Left lung (tissue), 10 donors: ENCODE measurements around the gene SPECC1L. TPM values are rescaled to one million over a fixed set of nuclear protein-coding genes. Genes with fewer than 3 reads are reported as not detected.
A peak's percentile ranks its signal among the peaks of the same experiment; 100 is the strongest.

ENCODE experiments used
- ATAC-seq: fragments of 200-7000 bp; cut with Tn5 transposase; one replicate; pipeline ENCODE4 v1.9.1; 2020; ENCODE audit warnings: moderate library complexity
- DNase-seq, 4 donors: peaks; one replicate each; pipeline ENCODE4 v3.0.0-alpha.2; 2013 to 2020
- H3K27ac ChIP-seq, 2 donors: fragments of 200-600 bp; sonication (generic) in 1 of 2; one replicate each; pipeline versions ENCODE4 v1.5.0 to v1.8.0; 2020 to 2021
- H3K27me3 ChIP-seq, 2 donors: fragments of 200-600 bp; sonication (generic) in 1 of 2; one replicate each; pipeline versions ENCODE4 v1.5.0 to v1.8.0; 2020 to 2021
- H3K36me3 ChIP-seq, 2 donors: fragments of 200-600 bp; sonication (generic) in 1 of 2; one replicate each; pipeline versions ENCODE4 v1.5.0 to v1.8.0; 2020 to 2021
- H3K4me1 ChIP-seq, 2 donors: fragments of 200-600 bp; one replicate each; pipeline ENCODE4 v1.8.0; 2021
- H3K4me3 ChIP-seq, 2 donors: fragments of 200-600 bp; sonication (generic) in 1 of 2; one replicate each; pipeline versions ENCODE4 v1.5.0 to v1.8.0; 2020 to 2021; ENCODE audit warnings: mild to moderate bottlenecking in 1 of 2
- H3K9me3 ChIP-seq, 2 donors: fragments of 200-600 bp; sonication (generic) in 1 of 2; one replicate each; pipeline versions ENCODE4 v1.5.0 to v1.8.0; 2020 to 2021
- CTCF ChIP-seq, 2 donors: fragments of 200-600 bp; sonication (generic) in 1 of 2; IDR thresholded peaks; one replicate each; pipeline versions ENCODE4 v1.5.0 to v1.8.0; 2021; ENCODE audit warnings: antibody characterized with exemption in 2 of 2
- intact Hi-C, 2 donors: fragments of 100-400 bp; cut with DNase I; formaldehyde crosslinking; loops; one replicate each; pipeline versions ENCODE4 v1.11.2 to v1.14.2; 2022
- polyA plus RNA-seq, 6 donors: library from polyadenylated mRNA; unstranded; fragments of 120-200 nt; gene quantifications; one replicate each; pipeline ENCODE4 v1.2.1, GENCODE V29; 2013; ENCODE audit not compliant: insufficient read length in 6 of 6
- total RNA-seq, 2 donors: library from RNA; stranded (reverse); fragmentation: NEBNext Ultra II Directional; extraction: Animal tissue kit (Norgen Biotek cat#: 25700); gene quantifications; one replicate each; pipeline ENCODE4 v1.2.1, GENCODE V29; 2021
- donor health status: DM: no; HTN: yes; CAD: no.
- donor health status: DM: no; HTN: no; CAD: no.

The SPECC1L gene
- total and polyA plus RNA-seq, 8 donors, result 70.9 to 94.4 (median 80.9) TPM

- intact Hi-C loops, result no loop called here
- DNase-seq (peak in 3 of 4 donors; percentile 51 to 81 (median 76)), ATAC-seq (peak; percentile 86)
- H3K36me3 ChIP-seq, result peaks cover 0 to 37% of the 10 kb centered on the region in 2 donors
- peak overlapping the region; percentile 70 to 74 for H3K27ac ChIP-seq
- H3K4me1 ChIP-seq, result peaks cover 32 to 76% of the 10 kb centered on the region in 2 donors
- TF ChIP-seq CTCF (IDR thresholded peaks at IDR 0.05), result no peak
- no peaks in the 10 kb centered on the region for H3K9me3 ChIP-seq
- H3K27me3 ChIP-seq, result no peaks in the 10 kb centered on the region
- H3K4me3 ChIP-seq, result peak overlapping the region in 1 of 2 donors; percentile 6
These were observed 132.0 kb downstream of the SPECC1L start for GRCh38 chr22:24402460-24403192.

GRCh38 chr22:24403346-24403745 is 132.7 kb downstream of the SPECC1L start:
- Histone ChIP-seq H3K27ac (peak overlapping the region; percentile 70 to 74), H3K4me3 (no peak overlapping the region), H3K4me1 (peaks cover 32 to 83% of the 10 kb centered on the region in 2 donors)

GRCh38 chr22:24404561-24405275 is 134.1 kb downstream of the SPECC1L start:
- no peak for DNase-seq
- no peak for ATAC-seq
- Histone ChIP-seq H3K36me3 (peaks cover 0 to 23% of the 10 kb centered on the region in 2 donors), H3K9me3 (no peaks in the 10 kb centered on the region), H3K4me1 (peaks cover 32 to 85% of the 10 kb centered on the region in 2 donors), H3K27me3 (no peaks in the 10 kb centered on the region), H3K27ac (no peak overlapping the region), H3K4me3 (no peak overlapping the region)
- intact Hi-C loops, result no loop called here
- no peak for TF ChIP-seq CTCF (IDR thresholded peaks at IDR 0.05)

More at GRCh38 chr22:24403346-24403745, 132.7 kb downstream of the SPECC1L start:
- TF ChIP-seq CTCF (IDR thresholded peaks at IDR 0.05), result no peak
- Histone ChIP-seq H3K9me3 (no peaks in the 10 kb centered on the region), H3K27me3 (no peaks in the 10 kb centered on the region), H3K36me3 (peaks cover 0 to 31% of the 10 kb centered on the region in 2 donors)
- ATAC-seq (no peak), DNase-seq (no peak)
- intact Hi-C loops, result no loop called here

- H3K27ac ChIP-seq, result no peak overlapping the region
- DNase-seq (no peak), ATAC-seq (no peak)
- H3K27me3 ChIP-seq, result no peaks in the 10 kb centered on the region
- H3K4me1 ChIP-seq, result peaks cover 24 to 78% of the 10 kb centered on the region in 2 donors
- H3K4me3 ChIP-seq, result no peak overlapping the region
- no peaks in the 10 kb centered on the region for H3K9me3 ChIP-seq
- peaks cover 0 to 23% of the 10 kb centered on the region in 2 donors for H3K36me3 ChIP-seq
- no peak for TF ChIP-seq CTCF (IDR thresholded peaks at IDR 0.05)
- intact Hi-C loops, result no loop called here
These were observed 135.1 kb downstream of the SPECC1L start for GRCh38 chr22:24405631-24406321.
